Stimulated activated CD4-positive, alpha-beta T cell treated with anti-CD3 and anti-CD28 coated beads, TNF-alpha, amount 100 ng/mL, for 4 hours (primary cell): Measurements from ENCODE around the gene SLC9A8.
"Not testable (repeated sequence)": the region's sequence is repeated elsewhere in the genome, so short reads cannot be mapped to it uniquely, and the experiment has no call there.

Experiments used
- DNase-seq, 3 experiments: peaks; one replicate each; pipeline ENCODE4 v3.0.0-alpha.2; 2020; ENCODE audit warnings: low read depth in 3 of 3

SLC9A8 gene

DNA sequence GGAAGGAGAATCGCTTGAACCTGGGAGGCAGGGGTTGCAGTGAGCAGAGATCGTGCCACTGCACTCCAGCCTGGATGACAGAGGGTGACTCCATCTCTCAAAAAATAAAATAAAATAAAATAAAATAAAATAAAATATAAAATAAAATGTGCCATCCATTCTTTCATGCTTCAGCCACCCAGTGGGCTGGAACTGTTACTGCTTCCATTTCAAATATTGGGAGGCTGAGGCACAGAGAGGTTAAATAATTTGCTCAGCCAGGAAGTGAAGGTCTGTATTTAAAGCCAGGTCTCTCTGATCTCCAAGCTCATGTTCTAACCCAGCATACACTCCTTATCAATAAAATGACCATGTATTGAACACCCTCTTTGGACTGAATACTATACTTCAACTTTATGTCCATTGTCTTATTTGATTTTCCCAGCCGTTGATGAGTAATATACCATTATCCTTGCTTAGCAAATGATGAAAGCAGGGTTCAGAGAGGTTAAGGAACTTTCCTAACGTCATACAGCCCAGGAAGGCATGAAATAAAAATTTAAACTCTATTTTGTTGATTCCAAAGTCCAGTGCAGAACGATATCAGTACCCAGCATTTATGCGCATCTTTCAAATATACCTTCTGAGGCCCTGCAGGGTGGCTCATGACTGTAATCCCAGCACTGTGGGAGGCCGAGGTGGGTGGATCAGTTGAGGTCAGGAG, 25.8 kb upstream of the SLC9A8 start:
- no peak for DNase-seq

DNA sequence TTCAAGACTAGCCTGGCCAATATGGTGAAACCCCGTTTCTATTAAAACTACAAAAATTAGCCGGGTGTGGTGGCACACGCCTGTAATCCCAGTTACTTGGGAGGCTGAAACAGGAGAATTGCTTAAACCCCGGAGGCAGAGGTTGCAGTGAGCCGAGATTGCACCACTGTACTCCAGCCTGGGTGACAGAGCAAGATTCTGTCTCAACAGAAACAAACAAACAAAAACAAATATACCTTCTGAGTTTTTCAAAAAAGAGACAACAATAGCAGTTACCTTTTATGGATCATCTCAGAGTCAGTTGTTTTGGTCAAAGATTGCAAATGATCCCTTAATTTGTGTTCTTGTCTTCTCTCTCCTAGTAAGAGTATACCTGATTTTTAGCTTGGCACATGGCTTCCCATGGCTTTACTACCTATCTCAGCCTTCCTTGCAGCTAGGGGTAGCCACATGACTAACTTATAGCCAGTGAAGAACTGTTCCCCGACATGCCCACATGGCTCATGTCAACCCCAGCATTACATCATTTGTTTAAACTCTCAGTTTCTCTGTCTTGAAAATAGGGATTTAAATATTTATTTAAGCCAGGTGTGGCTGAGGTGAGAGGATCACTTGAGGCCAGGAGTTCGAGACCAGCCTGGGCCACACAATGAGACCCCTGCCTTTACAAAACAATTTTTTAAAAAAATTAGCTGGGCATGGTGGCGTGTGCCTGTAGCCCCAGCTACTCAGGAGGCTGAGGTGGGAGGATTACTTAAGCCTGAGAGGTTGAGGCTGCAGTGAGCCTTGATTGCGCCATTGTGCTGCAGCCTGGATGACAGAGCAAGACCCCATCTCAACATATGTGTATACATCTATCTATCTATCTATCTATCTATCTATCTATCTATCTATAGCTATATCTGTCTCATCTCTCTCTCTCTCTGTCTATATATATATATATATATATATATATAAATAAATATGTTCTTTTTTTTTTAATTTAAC, 25.0 kb upstream of the SLC9A8 start:
- no peak for DNase-seq

DNA sequence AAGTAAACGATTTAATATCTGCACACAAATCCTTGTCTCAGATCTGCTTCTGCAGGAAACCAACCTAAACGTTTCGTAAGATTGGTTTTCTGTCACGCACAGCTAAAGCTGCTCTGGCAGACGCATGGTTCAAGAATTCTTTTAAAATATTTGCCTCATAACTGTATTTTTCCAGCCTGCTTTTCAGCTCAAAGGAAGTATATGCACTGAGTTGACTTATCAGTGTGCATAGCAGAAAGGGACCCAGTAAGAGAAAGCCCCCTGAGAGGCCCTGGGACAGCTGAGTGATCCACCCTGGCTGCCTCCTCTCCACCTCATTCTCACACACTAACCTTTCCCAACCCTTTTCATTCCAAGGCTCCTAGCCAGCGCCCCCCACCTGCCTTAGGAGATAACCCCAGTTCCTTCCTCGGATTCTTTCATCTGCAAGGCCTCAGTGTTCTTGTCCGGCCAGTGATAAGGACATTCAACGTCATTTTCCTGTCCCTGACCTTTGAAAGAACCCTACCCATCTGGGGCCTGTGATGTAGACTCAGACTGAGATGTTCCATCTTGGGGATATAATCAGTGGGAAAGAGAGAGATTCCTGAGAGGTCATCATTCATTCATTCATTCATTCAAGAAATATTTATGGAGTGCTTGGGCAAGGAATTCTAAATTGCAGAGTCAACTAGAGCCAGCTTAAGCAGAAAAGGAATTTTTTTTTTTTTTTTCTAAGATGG, 22.4 kb upstream of the SLC9A8 start:
- no peak for DNase-seq

DNA sequence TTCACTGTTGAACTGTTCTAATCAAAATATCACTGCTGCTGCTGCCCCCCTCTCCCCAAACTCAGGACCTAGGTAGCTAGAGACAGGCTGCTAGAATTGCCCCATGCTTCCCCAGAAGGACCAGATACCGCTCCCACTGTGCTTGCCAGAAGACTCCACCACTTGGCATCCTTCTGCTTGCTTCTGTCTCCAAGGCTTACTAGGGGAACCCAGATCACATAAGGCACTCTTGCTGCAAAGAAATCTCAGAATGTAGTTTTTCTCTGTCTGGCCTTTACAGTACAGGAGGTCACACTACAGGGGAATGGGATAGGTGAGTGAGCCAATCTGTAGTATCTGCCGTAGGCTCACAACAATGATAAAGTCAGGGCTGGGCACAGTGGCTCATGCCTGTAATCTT, 21.5 kb upstream of the SLC9A8 start:
- no peak for DNase-seq

DNA sequence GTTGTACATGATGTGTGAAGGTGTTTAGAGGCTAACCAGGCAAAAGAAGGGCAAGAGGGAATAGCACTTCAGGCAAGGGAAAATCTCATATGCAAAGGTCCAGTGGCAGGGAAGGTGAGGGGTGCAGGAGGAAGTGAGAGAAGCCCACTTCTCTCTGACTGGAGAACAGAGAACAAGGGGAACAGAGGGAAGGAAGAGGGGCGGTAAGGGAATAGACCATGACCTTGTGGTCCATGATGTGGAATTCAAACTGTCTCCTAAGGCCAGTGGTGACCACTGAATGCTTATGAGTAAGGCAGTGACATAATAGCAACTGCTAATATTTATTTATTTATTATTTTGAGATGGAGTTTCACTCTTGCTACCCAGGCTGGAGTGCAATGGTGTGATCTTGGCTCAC, 20.6 kb upstream of the SLC9A8 start:
- DNase-seq, result no peak

DNA sequence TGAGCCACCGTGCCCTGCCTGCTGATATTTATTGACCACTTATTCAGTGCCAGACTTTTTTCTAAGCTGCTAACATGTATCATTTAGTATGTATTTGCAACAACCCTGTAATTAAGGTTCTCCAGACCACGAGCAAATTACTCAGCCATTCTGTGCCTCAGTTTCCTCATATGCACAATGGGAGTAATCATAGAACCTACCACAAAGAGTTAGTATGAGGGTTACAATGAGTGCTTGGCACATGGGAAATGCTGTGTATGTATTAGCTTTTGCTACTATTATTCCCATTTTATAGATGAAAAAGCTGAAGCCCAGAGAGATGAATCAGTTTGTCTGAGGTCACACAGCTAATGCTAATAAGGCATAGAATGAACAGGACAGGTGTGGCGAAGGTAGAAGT, 20.0 kb upstream of the SLC9A8 start:
- DNase-seq, result no peak

DNA sequence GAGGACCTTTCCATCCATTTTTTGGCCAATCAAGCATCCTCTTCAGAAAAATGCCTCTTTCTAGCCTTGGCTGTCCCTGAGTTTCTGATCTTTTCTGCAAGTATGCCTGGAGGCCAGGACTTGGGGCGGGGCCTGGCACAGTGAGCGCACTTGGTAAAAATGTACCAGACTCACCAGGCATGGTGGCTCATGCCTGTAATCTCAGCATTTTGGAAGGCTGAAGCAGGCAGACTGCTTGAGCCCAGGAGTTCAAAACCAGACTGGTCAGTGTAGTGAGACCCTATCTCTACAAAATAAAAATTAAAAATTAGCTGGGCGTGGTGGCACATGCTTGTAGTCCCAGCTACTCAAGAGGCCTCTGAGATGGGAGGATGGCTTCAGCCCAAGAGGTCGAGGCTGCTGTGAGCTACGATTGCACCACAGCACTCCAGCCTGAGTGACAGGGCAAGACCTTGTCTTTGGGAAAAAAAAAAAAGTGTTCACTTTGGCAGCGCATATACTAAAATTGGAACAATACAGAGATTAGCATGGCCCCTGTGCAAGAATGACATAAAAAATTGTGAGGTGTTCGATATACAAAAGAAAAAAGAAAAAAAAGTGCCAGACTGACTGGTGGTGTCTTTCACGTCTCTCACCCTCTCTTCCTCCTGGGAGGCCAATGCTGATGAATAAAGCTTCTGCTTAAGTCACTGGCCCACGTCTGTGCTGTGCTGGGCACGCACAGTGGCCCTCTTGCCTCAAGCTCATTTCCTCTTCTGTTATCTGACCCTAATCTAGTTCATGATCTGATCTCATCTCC, 18.1 kb upstream of the SLC9A8 start:
- DNase-seq, result no peak

DNA sequence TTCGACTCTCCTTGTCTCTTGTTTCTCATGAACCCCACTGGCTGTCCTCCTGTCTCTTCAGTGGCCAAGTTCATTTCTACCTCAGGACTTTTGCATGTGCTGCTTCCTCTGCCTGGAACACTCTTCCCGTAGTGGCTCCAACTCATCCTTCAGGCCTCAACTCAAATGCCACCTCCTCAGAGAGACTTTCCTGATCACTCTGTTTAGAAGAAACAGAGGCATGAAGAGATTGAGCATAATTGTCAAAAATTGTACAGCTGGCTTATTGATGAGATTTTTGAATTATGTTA, 17.5 kb upstream of the SLC9A8 start:
- DNase-seq, result no peak

DNA sequence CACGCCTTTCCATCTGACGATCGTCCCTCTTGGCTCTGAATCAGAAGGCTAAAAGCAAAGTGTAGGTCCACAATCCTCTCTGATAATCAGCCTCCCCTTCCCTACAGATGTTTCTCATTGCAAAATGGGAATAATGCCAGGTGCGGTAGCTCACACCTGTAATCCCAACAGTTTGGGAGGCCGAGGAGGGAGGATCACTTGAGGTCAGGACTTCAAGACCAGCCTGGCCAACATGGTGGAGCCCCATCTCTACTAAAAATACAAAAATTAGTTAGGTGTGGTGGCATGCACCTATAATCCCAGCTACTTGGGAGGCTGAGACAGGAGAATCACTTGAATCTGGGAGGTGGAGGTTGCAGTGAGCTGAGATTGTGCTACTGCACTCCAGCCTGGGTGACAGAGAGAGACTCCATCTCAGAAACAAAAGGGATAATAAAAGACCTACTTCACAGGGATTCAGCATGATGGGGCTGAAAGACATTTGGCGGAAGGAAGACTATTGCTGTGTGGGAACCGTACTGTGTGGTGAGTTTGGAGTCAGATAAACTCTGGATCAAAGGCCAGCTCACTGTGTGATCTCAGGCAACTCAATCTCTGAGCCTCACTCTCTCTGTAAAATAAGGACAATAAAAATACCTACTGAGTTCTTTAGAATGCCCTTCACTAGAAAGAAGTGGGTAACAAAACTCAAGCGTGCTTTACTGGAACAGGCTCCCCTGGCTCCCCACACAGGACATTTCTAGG, 15.9 kb upstream of the SLC9A8 start:
- no peak for DNase-seq

DNA sequence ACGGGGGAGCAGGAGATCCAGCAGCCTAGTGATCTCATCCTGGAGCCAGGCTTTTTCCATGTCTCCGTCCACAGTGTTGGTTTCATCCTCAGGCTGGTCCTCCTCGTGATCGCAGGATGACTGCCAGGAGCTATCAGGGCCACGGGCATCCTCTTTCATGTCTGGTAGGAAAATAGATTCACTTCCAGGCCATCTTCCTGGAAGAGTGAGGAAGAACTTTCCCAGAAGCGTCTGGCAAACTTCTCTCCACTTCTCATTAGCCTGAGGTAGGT, 15.3 kb upstream of the SLC9A8 start:
- DNase-seq, result no peak

DNA sequence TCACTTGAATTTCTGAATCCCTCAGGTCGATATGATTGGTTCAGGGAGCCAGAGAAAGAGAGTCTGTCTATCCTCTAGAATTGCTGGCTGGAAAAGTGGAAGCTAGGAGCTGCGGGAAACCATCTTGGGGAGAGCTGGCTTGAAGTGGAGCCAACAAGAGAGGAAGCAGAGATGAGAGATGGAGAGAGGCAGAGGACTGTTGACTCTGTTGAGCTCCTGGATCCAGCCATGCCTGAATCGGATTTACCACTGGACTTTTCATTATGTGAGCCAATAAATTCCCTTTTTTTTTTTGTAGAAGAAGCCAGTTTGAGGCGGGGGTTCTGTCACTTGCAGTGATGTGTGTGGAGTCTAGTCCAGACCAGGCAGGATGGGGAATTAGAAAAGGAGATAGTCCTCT, 13.9 kb upstream of the SLC9A8 start:
- DNase-seq, result no peak

DNA sequence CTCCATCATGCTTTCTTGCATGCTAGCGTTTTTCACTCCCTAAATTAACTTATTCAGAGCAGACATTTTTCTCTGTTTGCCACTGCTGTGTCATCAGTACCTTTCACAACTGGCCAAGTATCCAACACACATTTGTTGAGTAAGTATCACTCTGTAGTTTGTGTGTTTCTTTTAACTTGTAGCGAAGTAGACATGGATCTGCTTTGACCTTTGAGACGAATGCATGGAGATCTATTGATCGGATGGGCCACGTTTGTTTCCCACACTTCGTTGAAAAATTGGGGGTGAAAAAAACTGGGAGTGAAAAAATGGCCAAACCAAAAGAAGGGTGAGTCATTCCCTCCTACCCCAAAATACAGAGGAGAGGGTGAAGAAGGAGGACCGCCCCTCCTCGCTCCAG, 12.9 kb upstream of the SLC9A8 start:
- no peak for DNase-seq

DNA sequence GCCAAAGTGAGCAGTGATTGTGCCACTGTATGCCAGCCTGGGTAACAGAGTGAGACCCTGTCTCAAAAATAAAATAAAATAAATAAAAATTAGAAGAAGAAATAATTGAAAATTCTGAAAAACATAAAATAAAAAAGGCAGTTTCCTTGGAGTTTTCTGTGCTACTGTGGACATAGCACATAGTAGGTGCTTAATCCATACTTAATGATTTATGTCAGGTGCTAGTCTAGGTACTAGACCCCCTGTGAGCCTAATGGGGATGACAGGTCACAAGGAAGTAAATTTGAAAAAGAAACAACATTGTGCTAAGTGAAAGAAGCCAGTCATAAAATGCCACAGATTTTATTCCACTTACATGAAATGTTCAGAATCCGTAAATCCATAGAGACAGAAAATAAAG, 9.2 kb upstream of the SLC9A8 start:
- DNase-seq, result no peak

DNA sequence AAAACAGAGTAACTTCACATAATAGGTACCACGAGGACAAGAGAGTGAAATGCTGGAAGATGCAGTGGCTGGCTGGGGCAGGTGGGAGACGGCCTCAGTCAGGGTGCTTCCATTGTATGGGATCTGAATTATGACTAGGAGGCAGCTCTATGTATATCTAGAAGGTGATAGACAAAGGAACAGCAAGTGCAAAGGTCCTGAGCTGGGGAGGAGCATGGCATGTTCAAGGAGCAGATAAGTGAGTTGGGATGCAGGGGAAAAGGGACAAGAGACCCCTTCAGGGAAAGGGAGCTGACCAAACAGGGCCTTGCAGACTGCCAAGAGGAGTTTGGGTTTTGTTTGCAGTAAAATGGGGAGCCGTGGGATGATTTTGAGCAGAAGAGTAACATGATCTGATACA, 8.3 kb upstream of the SLC9A8 start:
- no peak for DNase-seq

DNA sequence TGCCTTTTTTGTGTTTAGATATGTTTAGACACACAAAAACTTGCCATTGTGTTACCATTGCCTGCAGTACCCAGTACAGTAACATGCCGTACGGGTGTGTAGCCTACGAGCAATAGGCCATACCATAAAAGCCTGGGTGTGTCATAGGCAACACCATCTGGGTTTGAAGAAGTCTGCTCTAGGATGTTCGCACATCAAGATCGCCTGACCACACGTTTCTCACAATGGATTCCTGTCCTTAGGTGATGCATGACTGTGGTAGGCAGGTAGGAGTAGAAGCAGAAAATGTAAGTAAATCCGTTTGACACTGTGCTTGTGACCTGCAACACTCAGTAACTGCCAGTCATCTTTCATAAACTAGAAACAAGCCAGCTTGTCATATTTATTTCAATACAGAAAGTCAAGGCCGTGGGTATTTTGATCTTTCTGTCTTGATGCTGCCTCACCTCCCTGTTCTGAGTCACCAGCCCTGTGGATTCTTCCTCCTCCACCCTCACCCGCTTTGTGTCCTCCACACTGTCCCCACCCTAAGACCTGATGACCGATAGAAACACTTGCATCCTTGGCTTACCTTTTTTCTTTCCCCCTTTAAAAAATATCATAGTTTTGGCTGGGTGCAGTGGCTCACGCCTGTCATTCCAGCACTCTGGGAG, 7.3 kb upstream of the SLC9A8 start:
- not testable (repeated sequence) for DNase-seq

DNA sequence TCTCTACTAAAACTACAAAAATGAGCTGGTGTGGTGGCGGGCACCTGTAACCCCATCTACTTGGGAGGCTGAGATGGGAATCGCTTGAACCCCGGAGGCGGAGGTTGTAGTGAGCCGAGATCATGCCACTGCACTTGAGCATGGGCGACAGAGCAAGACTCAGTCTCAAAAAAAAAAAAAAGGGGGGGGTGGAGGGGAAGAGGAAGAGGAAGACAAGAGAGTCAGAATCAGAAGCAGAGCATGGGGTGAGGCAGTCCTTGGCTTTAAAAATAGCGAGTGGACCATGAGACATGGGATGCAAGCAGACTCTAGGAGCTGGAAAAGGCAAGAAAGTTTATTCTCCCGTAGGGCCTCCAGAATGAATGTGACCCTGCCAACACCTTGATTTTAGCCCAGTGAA, 3.9 kb upstream of the SLC9A8 start:
- no peak for DNase-seq

DNA sequence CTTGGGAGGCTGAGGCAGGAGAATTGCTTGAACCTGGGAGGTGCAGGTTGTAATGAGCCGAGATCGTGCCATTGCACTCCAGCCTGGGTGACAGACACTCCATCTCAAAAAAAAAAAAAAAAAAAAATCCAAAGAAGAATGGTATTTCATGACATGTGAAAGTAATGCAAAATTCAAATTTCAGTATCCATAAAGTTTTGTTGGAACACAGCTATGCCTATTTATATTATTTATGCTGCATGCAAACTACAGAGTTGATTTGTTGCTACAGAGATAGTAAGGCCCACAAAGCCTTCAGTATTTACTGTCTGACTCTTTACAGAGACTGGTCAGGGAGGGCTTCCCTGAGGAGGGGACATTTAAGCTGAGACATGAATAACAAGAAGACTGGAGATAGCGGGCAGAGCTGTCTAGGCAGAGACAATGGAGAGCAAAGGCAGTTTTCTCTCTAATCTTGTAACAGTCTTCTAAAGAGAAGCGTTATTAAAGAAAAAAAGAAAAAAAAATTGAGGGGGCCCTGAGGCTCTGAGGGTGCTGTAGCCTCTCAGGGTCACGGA, 2.7 kb upstream of the SLC9A8 start:
- DNase-seq, result no peak

DNA sequence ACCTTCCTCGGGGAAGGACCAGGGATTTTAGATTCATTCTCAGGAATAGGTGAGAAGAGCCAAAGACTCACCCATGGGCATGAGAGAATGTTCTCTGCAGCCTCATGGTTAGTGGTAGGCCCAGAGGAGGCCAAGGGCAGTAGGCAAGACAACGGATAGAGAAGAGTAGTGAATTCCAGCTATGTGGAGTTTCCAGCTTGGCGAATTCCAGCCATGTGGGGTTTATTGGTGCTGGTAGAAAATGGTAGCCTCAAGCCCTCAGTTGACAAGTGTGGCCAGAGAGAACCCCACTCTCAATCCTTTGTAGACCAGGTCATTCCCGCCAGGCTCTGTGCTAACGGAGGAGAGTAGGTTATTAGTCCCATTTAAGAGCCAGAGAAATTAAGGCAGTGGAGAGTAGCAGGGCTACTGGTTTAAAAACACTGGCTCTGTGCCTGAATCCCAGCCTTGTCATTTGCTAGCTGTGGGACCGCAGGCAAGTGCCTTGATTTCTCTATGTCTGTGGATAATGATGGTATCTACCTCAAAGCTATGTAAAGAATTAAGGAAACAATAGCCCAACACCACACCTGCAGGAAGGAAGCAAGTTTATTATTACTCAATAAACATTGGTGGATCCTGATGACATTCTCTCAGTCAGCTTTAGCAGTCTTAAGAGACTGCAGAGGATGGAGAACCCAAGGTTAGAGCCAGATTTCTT, 2.0 kb upstream of the SLC9A8 start:
- DNase-seq, result no peak

DNA sequence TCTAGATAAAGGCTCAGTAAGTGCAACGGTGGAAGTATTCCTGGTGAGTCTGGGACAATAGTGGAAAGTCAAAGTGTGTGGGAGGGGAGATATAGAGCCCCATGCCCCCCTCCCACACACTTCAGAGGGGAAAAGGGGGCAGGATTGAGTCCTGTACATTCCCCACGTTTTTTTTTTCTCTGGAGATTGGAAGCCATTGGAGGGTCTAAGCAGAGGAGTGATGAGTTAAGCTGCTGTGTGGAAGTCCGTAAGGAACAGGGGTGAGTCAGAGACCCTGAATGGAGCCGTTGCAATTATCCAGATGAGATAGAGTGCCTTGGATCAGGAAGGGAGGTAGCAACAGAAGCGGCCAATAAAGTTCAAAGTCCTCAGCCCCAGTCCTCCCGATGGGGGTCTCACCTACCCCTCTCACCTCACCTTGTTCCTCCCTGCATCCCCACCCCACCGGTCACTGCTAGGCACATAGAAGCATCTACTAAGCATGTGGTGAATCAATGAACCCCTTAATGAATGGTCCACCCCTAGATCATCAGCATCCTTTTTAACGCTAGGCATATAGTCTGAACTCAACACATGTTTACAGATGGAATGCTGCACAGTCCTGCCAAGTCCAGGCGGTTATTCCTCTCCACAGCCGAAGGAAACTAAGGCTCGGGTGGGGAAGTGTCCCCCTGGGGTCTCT, 662 bp upstream of the SLC9A8 start:
- no peak for DNase-seq
